ENCODE results near the gene GPR179.

Gene GPR179

DNA sequence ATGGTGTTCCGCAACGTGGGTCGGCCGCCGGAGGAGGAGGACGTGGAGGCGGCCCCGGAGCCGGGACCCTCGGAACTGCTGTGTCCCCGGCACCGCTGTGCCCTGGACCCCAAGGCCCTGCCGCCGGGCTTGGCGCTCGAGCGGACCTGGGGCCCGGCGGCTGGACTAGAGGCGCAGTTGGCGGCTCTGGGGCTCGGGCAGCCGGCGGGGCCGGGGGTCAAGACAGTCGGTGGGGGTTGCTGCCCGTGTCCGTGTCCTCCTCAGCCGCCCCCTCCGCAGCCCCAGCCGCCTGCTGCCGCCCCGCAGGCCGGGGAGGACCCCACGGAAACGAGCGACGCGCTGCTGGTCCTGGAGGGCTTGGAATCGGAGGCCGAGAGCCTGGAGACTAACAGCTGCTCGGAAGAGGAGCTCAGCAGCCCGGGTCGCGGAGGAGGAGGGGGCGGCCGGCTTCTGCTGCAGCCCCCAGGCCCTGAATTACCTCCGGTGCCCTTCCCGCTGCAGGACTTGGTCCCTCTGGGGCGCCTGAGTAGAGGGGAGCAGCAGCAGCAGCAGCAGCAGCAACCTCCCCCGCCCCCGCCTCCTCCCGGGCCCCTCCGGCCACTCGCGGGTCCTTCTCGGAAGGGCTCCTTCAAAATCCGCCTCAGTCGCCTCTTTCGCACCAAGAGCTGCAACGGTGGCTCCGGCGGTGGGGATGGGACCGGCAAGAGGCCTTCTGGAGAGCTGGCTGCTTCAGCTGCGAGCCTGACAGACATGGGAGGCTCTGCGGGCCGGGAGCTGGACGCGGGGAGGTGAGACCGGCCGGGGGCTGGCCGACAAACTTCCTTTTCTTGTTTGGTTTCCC is 8.7 kb upstream of the GPR179 start:
- peak overlapping the region; percentile 81 for H3K4me3 ChIP-seq (ENCODE audit: low read depth, low read length)
- TF ChIP-seq, protein P1, sequence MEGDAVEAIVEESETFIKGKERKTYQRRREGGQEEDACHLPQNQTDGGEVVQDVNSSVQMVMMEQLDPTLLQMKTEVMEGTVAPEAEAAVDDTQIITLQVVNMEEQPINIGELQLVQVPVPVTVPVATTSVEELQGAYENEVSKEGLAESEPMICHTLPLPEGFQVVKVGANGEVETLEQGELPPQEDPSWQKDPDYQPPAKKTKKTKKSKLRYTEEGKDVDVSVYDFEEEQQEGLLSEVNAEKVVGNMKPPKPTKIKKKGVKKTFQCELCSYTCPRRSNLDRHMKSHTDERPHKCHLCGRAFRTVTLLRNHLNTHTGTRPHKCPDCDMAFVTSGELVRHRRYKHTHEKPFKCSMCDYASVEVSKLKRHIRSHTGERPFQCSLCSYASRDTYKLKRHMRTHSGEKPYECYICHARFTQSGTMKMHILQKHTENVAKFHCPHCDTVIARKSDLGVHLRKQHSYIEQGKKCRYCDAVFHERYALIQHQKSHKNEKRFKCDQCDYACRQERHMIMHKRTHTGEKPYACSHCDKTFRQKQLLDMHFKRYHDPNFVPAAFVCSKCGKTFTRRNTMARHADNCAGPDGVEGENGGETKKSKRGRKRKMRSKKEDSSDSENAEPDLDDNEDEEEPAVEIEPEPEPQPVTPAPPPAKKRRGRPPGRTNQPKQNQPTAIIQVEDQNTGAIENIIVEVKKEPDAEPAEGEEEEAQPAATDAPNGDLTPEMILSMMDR (IDR thresholded peaks at IDR 0.05; ENCODE audit: low read depth, low read length) = no peak

DNA sequence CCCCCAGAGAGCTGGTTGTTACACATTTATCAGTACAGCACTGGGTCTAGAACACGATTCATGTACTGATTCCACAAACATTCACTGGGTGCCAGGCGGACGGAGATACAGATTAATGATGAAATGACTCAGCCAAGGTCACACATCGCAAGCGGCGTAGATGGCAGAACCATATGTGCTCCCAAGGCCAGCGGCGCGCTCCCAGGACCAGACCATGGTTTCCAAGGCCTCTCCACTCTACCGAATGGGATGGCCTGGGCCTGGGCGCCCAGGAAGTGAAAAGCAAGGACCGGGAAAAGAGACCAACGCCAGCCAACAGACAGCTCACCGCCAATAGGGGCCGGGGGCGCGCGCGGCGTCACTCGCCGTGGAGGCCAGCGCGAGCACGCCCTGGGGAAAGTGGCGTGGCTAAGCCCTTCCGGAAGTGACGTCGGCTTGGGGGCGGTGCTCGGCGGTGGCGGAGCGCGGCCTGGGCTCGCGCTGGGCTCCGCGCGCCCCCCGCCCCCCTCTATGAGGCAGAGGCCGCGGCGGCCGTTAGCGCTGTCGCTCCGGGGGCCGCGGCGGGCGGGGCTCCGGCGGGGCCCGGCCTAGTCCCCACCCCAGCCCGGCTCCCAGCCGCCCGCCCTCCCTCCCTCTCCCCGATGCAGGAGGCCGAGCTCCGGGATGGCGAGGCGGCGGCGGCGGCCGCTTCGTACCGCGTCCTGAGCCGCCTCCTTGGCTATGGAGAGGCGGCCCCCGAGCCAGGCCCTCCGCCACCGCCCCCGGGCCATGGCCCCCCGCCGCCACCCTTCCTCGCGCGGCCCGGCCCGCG is 7.9 kb upstream of the GPR179 start, which contains the start of gene SOCS7:
TSS of gene SOCS7 (plus strand) at position 433 of the 811 bp plus-strand sequence. CDS start at position 642, 209 bp downstream.
- TF ChIP-seq, protein P1 (IDR thresholded peaks at IDR 0.05; ENCODE audit: low read depth, low read length) = no peak
- peak within 1 kb of the TSS; percentile 81 for H3K4me3 ChIP-seq (ENCODE audit: low read depth, low read length)

DNA sequence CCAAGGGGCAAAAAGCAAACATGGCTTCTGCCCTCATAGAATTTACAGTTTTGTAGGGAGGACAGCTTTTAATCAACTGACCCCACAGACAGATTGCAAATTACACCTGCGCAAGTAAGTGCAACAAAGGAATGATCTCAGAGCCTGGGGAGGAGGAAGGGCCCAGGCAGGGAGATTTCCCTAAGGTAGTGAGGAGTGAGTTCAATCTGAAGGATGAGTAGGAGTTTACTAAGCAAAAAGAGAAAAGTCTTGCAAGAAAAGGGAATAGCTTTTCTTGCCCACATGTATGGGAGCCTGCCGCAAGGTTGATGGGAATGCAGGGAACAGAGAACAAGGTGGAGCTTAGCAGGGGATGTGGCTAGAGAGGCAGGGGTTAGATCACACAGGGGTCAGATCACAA is 6.3 kb upstream of the GPR179 start:
- H3K4me3 ChIP-seq (ENCODE audit: low read depth, low read length) = no peak overlapping the region
- TF ChIP-seq, protein P1 (IDR thresholded peaks at IDR 0.05; ENCODE audit: low read depth, low read length) = no peak

DNA sequence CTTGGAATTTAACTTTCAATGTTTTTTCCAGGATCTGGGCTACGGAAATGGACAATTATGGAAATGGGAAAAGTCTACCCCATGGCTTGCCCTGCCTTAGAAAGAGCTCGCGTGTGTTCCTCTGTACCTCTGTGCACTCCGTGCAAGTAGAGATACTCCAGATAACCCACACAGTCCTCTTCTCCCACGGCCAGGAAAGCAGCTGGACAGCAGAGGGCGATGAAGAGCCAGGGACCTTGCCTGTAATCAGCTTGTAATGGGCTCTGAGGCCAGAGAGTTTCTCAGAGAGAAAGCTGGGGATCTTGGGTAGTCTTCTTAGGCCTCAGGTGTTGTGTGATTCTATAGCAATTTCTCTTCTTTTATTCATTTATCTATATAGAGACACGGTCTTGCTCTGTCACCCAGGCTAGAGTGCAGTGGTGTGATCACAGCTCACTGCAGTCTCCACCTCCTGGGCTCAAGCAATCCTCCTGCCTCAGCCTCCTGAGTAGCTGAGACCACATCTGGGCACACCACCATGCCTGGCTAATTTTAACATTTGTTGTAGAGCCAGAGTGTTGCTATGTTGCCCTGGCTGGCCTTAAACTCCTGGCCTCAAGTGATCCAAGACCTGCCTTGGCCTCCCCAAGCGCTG is 5.5 kb upstream of the GPR179 start:
- TF ChIP-seq, protein P1 (IDR thresholded peaks at IDR 0.05; ENCODE audit: low read depth, low read length) = peak; percentile 97
- H3K4me3 ChIP-seq (ENCODE audit: low read depth, low read length) = no peak overlapping the region

DNA sequence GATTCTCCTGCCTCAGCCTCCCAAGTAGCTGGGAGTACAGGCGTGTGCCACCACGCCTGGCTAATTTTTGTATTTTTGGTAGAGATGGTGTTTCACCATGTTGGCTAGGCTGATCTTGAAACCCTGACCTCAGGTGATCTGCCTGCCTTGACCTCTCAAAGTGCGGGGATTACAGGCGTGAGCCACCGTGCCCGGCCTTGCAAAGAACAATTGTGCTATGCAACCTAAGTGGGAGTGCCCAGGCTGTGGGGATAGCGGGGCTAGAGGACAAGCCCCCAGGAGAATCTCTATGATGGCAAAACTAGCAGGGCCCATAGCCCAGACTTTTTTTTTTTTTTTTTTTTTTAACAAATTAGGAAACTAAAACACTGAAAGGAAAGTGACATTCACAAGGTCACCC is 2.0 kb upstream of the GPR179 start:
- no peak overlapping the region for H3K4me3 ChIP-seq (ENCODE audit: low read depth, low read length)
- TF ChIP-seq, protein P1 (IDR thresholded peaks at IDR 0.05; ENCODE audit: low read depth, low read length) = no peak

DNA sequence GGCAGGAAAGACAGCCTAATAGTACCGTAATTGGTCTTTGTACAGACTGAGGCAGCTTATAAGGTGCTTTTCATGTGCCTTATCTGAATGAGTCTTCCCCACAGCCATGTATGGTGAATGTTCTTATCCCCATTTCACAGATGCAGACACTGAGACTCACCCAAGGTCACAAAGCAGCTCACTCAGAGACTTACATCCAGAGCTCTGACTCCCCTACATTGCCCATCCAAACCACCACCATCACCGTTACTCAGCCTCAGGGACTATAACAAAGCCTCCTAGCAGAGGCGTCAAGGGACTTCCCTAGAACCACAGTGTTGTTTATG is 627 bp upstream of the GPR179 start:
- TF ChIP-seq, protein P1 (IDR thresholded peaks at IDR 0.05; ENCODE audit: low read depth, low read length) = no peak
- H3K4me3 ChIP-seq (ENCODE audit: low read depth, low read length) = no peak overlapping the region
